ENCODE results near the gene SORT1. TPM values are rescaled to one million over a fixed set of nuclear protein-coding genes. Genes with fewer than 3 reads are reported as not detected.

SORT1 gene
- total and polyA plus RNA-seq, 2 of the 8 experiments (the other 6 are each of a cell fraction or from before 2014, with no cell fraction given) = 18.7 to 69.6 TPM

GRCh38 chr1:109341944-109342930 is 55.5 kb downstream of the SORT1 start (continued):
- TF ChIP-seq CHD7 (IDR thresholded peaks at IDR 0.05; ENCODE audit: insufficient replicate concordance, low read length) = no peak
- no peak for TF ChIP-seq SAP30 (IDR thresholded peaks at IDR 0.05; ENCODE audit: insufficient read depth, insufficient replicate concordance, low read length)
- no peak for TF ChIP-seq YY1 (IDR thresholded peaks at IDR 0.05; ENCODE audit: low read depth, low read length)
- no peak for TF ChIP-seq CHD1 (IDR thresholded peaks at IDR 0.05; ENCODE audit: low read depth, low read length)
- no peak for TF ChIP-seq HDAC6 (IDR thresholded peaks at IDR 0.05; ENCODE audit: low read depth, low read length)
- TF ChIP-seq HDAC2 (IDR thresholded peaks at IDR 0.05; ENCODE audit: borderline replicate concordance in 1 of 2, low read depth in 2 of 2, low read length in 2 of 2) = no peak
- TF ChIP-seq RBBP5 (IDR thresholded peaks at IDR 0.05; ENCODE audit: borderline replicate concordance, low read depth, low read length) = no peak
- TF ChIP-seq FOSL1 (IDR thresholded peaks at IDR 0.05; ENCODE audit: insufficient read depth, low read depth, low read length) = no peak
